ENCODE data around the gene UNC5A.
A peak's percentile ranks its signal among the peaks of the same experiment; 100 is the strongest.

Gene UNC5A

GRCh38 chr5:176821441-176821840 lies 11.1 kb downstream of the UNC5A start:
- no peak for ATAC-seq

GRCh38 chr5:176822041-176822792 lies 11.9 kb downstream of the UNC5A start:
- DNase-seq (no peak), ATAC-seq (no peak)

More at GRCh38 chr5:176821441-176821840, 11.1 kb downstream of the UNC5A start:
- no peak for DNase-seq

- ATAC-seq = no peak
- no peak for DNase-seq
Measured at GRCh38 chr5:176822793-176823481, 12.6 kb downstream of the UNC5A start.

DNA sequence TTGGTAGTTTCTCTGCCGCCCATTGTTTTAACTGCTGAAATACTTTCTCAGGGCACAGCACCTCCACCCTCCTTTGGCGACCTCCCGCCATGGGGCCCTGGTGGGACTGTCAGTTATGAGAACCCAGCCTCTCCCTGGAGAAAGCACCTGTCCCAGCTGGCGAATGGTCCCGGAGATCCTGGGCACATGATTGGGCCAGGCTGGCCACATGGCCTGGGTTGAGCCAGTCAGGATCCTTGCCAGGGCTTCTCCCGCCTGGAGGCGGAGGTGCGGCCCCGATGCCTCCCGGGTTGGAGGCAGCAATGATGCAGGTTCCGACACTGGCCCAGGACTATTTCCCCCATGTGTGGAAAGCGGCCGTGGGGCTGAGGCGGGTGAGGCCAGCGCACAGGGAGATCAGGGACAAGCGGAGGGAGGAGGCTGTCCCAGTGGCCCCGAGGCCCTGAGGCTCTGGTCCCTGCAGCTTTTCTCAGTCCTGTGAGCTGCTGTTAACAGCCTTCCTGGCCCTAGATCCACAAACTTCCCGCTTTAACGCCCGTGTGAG lies 13.6 kb downstream of the UNC5A start:
- no peak for DNase-seq
- ATAC-seq = no peak

DNA sequence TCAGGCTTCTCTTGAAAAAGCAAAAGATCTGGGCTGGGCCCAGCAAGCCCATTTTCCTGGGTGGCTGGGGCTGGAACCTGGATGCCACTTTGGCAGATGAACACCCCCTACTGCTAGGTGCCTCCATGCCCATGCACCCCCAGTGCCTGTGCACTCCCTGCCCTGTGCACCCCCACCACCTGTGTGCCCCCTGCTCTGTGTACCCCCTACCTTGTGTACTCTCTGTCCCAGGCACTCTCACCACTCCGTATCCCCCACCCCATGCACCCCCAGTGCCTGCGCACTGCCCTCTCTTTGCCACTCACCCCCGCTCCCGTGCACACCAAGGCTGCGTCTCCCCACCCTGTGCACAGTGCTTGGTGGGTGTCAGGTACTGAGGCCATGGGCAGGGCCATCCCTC lies 14.2 kb downstream of the UNC5A start:
- no peak for ATAC-seq
- DNase-seq = no peak

DNA sequence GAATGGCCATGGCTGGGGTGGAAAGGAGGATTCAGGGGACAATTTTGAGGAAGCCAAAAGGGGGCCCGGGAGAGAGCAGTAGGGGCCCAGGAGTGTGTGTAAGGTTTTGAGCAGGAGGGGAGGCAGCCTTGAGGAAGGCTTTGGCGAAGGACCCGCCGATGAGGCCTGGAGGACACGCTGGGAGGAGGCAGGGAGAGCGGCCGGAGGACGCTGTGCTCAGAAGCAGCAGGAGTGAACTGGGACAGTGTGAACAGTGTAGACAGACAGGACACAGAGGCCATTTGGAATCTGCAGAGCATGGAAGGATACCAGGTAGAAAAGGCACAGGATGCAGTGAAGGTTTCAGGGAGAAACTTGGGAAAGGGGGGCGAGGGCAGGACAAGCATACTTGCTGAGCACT lies 14.9 kb downstream of the UNC5A start:
- ATAC-seq (no peak), DNase-seq (no peak)

DNA sequence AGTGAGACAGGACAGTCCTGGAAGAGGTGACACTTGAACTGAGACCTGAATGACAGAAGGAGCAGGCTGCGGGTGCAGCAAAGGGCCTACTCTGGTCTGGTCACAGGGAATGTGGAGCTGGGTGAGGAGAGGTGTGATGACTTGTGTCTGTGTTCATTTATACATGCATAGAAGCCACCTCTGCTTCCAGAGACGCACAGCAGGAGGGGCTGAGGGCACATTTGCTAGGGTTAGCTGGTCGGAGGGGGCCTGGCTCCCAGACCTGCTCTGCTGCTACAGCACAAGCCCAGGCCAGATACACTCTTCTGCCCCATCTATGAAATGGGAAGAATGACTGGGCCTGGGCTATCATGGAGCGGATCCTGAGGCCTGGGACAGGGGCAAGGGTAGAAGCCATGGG lies 15.6 kb downstream of the UNC5A start:
- no peak for DNase-seq
- ATAC-seq = no peak

- ATAC-seq = no peak
- no peak for DNase-seq
Measured at GRCh38 chr5:176827736-176828414, 17.5 kb downstream of the UNC5A start.

GRCh38 chr5:176829320-176829719 lies 19.0 kb downstream of the UNC5A start:
- no peak for DNase-seq
- ATAC-seq = no peak

DNA sequence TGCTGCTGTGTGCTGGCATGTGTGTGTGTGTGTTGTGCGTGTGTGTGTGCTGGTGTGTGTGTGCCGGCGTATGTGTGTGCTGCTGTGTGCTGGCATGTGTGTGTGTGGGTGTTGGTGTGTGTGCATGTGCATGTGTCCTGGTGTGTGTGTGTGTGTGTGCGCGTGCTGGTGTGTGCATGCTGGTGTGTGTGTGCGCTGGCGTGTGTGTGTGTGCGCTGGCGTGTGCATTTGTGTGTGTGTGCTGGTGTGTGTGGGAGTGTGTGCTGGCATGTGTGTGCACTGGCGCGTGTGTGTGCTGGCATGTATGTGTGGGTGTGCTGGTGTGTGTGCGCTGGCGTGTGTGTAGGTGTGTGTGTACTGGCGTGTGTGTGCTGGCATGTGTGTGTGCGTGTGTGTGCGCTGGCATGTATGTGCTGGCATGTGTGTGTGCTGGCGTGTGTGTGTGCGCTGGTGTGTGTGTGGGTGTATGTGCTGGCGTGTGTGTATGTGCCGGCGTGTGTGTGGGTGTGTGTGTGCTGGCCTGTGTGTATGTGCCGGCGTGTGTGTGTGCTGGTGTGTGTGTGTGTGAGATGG lies 20.1 kb downstream of the UNC5A start:
- DNase-seq (no peak), ATAC-seq (no peak)

- DNase-seq (no peak), ATAC-seq (no peak)
Measured at GRCh38 chr5:176830995-176831423, 20.6 kb downstream of the UNC5A start.

DNA sequence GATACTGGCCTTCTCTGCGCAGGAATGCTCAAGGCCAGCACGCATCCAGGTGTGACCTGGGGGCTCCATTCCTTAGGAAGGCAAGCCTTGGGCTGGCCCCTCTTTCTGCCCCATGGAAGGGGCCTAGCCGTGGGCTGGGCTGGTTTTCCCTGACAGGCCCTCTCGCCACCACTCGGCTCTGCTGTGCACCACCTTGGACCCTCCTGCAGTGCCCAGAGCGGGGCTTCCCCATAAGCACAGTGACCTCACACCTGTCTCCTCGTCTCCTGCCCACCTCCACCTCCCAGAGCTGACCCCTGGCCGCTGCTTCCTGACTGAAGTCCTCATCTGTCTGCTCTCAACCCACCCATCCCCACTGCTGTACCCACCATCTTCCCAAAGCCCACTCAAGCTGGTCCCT lies 21.1 kb downstream of the UNC5A start:
- no peak for ATAC-seq

DNA sequence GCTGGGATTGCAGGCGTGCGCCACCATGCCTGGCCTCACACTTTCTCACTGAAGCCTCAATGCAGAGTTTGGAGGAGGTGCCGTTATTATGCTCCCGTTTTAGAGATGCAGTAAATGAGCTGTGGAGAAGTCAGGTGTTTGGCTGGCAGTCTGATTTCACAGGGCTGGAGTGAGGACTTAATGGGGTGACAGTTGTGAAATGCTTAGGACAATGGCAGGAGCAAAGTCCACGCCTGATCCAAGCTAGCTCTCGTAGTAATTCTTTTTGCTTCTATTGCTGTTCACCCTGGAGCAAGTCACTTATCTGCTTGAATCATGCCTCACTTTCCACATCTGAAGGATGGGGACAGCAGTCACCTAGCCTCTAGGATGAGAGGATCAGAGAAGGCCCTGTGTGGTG lies 21.8 kb downstream of the UNC5A start:
- no peak for DNase-seq
- no peak for ATAC-seq

More for the DNA sequence above, 21.1 kb downstream of the UNC5A start:
- DNase-seq = no peak

DNA sequence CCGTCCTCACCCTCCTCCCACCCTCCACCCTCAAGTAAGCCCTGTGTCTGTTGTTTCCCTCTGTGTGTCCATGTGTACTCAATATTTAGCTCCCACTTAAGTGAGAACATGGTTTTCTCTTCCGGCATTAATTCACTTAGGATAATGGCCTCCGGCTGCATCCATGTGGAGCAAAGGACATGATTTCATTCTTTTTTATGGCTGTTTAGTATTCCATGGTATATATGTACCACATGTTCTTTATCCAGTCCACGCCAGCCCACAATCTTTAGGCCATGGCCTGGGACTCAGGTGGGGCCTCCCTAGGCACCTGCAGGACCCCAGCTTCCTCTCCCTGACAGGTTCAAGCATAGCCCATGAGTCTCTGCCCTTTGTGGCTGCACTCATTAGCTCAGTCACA lies 22.9 kb downstream of the UNC5A start:
- no peak for DNase-seq
- no peak for ATAC-seq

- no peak for ATAC-seq
- DNase-seq = no peak
Measured at GRCh38 chr5:176835918-176836317, 25.6 kb downstream of the UNC5A start.

GRCh38 chr5:176836811-176837706 lies 26.7 kb downstream of the UNC5A start:
- DNase-seq (no peak), ATAC-seq (no peak)

- DNase-seq (peak; percentile 84), ATAC-seq (peak; percentile 78)
Measured at GRCh38 chr5:176837707-176838115, 27.4 kb downstream of the UNC5A start.

- ATAC-seq (no peak), DNase-seq (no peak)
Measured at GRCh38 chr5:176843673-176844072, 33.3 kb downstream of the UNC5A start.

DNA sequence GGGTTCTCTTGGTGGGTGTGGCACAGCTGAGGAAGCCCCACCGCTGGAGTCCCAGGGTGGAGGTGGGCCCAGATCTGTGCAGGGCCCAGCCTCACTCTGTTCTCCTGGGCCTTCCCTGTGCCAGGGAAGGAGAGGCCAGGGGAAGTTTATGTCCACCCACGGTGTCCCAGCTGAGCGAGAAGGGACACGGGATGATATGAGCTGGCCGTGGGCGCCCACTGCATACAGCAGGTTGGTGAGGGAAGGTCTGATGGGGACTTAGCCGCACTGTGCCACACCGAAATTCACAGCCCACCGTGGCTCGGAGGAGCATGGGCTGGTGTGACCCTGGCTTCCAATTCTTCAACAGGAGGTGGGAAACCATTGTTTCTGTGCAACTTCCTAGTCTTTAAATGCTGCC lies 33.9 kb downstream of the UNC5A start:
- DNase-seq = no peak
- no peak for ATAC-seq

DNA sequence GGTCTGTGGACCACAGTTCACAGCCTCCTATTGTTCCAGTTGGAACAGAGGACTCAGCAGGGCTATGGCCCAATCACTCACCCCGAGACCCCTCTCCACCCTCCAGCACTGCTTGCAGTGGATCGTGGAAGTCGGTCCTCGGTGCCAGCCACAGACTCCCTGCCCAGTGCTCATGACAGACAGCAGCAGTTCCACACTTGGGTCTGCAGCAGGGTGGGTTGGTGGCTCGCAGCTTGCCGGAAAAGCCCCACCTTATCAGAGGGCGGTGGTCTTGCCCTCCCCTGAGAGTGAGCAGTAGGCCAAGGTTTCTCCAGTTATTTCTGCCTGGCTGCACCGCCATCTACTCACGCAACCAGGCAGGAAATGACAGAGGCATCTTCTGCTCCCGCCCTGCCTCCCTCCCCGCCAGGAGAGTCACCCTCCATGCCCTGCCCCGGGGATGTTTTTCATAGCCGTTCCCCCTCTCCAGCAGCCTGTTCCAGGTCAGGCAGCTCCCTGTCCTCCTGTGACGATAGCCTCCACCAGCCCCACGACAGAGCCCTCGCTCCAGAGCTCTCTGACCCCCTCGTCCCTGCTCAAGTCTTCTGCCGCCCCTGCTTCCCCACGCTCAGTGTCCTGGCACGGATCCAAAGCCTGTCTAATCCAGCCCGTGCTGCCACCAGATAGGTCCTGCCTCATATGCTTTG lies 34.5 kb downstream of the UNC5A start:
- DNase-seq (no peak), ATAC-seq (no peak)

DNA sequence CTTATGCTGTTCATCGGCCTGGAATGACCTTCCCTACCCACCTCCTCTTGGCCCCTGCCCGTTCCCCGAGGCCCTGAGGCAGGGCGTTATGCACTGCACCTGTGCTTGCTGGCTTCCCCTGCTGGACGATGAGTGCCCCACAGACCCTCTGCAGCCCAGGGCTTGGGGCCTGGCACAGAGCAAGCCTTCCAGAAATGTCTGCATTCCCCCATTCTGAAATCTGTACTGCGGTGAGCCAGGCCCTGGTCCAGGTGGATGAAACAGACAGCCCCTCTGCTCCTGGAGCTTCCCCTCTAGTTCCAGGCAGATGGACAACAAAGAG lies 35.0 kb downstream of the UNC5A start:
- DNase-seq = no peak
- ATAC-seq = no peak
